GM20431 (cell line): ENCODE measurements around the gene FOXP1.

ENCODE experiments used
- in situ Hi-C: fragments of 300-500 bp; cut with MseI, MboI; formaldehyde crosslinking; loops from one replicate; pipeline ENCODE4 v1.15.0; 2020; ENCODE audit warnings: low sequenced_read_pairs; ENCODE audit not compliant: unreplicated experiment

FOXP1 gene

GRCh38 chr3:71512544-71512943, 71.0 kb downstream of the FOXP1 start:
- in situ Hi-C loops = no loop called here

GRCh38 chr3:71512000-71512399, 71.5 kb downstream of the FOXP1 start:
- in situ Hi-C loops = no loop called here

GRCh38 chr3:71511446-71511845, 72.1 kb downstream of the FOXP1 start:
- in situ Hi-C loops = no loop called here

DNA sequence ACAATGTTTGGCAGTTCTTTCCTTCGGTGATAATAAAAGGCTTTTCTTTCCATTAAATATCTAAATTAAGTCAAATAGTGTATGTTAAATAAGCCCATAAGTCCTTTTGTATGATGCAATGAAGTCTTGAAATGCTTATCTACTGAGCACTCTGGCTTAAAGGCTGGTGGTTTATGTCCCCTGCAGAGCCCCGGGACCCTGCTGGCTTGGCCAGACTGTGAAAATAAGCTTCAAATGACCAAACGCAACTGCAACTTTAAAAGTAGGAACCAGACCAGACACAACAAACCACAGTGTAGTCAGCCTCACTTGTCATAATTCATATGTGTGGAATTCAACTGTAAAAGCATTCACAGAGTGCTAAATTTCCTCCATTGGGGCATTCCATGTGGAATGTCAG, 72.5 kb downstream of the FOXP1 start:
- in situ Hi-C loops = no loop called here

GRCh38 chr3:71510510-71510909, 73.0 kb downstream of the FOXP1 start:
- in situ Hi-C loops = no loop called here

- in situ Hi-C loops = no loop called here
Measured at GRCh38 chr3:71509066-71509465, 74.5 kb downstream of the FOXP1 start.

- in situ Hi-C loops = no loop called here
Measured at GRCh38 chr3:71505767-71506350, 77.7 kb downstream of the FOXP1 start.

DNA sequence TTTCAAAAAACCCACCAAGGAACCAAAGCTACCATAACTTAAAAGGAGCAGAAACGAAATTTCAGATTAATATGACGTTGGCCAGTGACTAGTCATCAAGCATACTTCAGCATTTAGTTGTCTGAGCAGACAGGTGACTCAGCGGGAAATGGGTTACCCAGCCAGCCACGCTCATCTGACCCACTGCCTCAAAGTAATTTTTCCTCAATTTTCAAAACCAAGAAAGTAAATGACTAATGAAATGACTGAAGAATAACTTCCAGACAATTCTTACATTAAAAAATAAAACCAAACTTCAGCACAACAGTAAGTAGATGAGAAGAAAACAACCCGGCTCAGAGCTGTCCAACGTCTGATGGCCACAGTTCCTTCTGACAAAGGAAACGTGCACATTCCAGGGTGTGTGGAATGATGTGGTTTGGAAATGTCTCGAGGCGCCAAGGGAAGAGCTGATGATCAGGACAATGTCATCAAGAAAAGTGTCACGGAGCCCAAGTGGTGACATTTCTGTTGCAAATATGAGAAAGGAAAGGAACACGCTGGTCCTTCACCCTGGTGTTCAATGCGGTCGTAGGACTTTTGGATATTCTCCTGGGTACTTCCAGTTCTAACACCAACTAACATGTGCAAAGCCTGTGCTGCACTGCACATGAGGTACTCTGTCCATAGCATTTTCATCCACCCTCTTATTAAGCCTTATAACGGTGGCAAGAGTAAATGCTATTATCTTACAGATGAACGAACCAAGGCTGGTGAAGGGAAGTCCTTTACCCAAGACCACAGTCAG, 79.1 kb downstream of the FOXP1 start:
- in situ Hi-C loops = no loop called here

DNA sequence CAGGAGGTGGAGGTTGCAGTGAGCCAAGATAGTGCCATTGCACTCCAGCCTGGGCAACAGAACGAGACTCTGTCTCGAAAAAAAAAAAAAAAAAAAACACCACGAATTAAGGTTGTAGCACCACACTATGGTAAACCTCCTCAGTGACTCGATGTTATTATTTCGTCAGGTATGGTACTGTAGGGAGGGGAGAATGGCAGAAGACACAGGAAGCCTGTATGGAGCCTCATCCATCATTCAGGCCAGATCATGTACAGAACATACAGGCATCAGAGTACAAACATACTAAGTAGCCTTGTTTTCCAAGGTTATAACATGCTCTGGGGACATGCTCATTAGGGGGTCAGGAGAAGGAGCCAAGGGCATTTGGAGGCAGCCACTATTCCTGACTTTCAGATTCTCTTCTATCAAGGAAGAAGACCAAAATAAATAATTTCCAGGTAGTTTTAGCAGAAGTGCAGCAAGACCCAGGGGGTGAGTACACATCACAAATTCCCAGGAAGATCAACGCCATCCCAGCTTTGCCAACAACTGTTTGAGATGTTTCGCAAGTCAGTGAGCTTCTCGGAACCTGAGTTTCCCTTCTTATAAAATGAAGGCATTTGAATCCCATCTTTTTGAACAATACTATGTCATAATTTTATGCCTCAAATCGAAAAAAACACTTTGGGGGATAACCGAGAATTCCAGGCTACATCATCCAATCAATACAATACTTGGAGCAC, 79.8 kb downstream of the FOXP1 start:
- in situ Hi-C loops = no loop called here

DNA sequence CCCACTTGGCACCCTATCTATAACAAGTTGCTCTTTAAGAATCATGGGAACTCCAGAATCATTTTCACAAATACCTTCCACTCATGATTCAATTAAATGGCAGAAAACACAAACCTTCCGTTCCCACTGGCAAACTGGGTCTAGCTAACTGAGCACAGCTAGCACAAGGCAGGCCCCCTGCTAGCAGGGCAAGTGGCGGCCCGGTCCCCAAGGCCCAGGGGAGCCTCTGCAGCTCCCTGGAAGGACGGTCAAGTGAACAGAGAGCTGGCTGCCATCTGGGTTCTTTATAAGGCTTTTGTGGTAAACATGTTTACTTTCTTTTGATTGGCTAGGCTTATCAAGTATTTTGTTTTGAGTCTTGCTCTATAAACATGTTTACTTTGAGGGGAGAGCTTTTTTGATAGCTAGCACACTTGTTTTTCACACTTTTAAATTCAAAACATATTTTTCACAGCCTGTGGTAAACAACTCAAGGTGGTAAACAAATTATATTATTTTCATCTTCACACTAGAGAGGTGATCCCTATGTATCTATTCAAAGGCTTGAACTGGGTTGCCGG, 81.4 kb downstream of the FOXP1 start:
- in situ Hi-C loops = no loop called here

- in situ Hi-C loops = no loop called here
Measured at GRCh38 chr3:71500696-71501095, 82.8 kb downstream of the FOXP1 start.

GRCh38 chr3:71499227-71499876, 84.2 kb downstream of the FOXP1 start:
- in situ Hi-C loops = no loop called here

- in situ Hi-C loops = no loop called here
Measured at GRCh38 chr3:71498543-71498942, 85.0 kb downstream of the FOXP1 start.

DNA sequence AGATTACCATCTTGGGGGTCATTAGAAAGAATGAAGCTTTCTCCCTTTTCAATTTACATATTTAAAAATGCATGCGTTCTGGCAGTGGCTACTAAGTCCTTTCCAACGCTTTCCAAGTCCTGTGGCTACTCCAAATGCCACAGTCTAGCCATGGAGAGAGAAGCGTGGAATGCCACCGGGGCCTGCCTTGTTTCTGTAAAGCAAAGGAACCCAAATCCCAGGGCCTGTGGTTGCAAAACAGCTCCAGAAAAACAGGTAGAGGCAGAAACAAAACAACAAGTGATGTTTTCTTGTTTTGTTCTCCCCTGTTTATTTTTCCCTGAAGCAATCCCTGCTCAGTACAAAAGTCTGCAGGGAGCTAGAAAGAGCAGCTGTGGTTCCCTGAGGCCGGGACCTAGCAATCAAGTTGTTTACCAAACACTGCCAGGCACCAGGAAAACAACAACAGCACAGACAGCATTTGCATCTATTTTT, 85.5 kb downstream of the FOXP1 start:
- in situ Hi-C loops = no loop called here

- in situ Hi-C loops = no loop called here
Measured at GRCh38 chr3:71497367-71497897, 86.1 kb downstream of the FOXP1 start.

GRCh38 chr3:71495708-71496472, 87.6 kb downstream of the FOXP1 start:
- in situ Hi-C loops = no loop called here

DNA sequence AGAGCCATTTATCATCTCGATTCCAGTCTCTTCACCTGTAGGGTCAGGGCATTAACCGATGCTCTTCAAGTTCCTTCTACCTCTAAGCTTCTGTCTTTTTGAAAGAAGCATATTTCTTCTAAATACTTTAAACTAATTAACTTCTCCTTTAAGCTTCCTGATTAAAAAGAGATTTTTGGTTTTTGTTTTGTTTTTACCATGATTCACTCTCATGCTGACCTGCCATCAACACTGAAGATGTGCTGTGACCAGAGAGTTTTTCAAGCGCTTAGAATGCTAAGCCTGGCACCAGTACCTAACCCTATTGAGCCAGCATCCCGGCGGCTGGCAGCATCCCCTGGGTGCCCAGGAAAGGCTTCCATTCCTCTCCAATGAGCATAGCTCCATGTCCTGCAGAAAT, 89.3 kb downstream of the FOXP1 start:
- in situ Hi-C loops = no loop called here

DNA sequence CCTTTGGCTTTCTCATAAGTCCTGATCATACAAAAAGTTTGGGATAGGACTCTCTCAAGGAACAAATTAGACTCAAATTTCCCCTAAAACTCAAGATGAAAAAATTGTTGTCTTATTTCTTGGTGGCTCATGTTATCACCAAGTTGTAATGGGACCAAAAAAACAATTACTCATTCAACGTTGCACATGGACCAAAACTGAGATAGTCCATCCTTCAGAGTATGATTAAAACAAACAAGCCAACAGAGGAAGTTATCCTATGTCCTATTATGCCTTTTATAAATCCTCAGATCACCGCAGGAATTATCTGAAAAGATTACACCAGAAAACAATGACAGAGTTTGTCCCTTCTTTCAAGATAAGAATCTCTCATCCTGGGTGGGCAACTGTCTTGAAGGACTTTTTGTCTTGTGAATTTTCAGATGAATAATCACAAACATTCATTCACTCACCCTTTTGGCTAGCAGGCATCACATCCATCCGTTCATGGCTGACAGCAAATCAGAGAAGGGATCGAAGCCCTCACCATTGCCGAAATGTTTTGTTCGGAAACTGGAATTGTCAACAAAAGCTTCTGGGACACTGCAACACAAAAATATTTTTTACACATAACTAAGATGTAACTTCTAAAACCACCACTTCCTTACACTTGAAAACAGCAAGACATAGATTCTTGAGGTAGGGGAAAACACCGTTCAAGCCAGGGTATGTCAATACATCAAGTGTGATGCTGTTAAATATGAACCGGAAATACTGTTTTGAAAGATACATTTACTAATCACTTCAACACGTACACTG, 90.4 kb downstream of the FOXP1 start:
- in situ Hi-C loops = no loop called here

DNA sequence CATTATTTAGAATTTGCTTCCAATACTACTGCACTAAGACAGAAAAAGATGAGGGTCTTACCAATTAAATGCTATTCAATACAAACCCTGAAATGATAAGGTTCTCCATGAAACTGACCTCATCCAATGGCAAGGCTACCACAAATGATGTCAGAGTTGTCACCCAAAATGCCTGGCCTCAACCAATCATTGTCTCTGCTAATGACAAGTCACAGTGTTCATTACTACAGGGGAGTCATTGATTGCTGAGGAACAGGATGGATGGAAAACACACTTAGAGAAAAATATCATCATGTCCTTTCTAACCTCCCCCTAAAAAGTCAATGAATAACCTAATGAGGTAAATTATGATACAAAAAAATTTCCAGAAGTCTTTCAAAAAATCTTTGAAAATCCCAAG, 91.0 kb downstream of the FOXP1 start:
- in situ Hi-C loops = no loop called here
